H9 (cell line): ENCODE data around the gene GABBR2. TPM values are rescaled to one million over a fixed set of nuclear protein-coding genes. Genes with fewer than 3 reads are reported as not detected.

Experiments used
- DNase-seq: peaks from one replicate; pipeline ENCODE4 v3.0.0-alpha.2; 2017
- H2AFZ ChIP-seq: one replicate; pipeline ENCODE4 v1.6.1; 2013; ENCODE audit warnings: mild to moderate bottlenecking, low read length, control low read depth, moderate library complexity
- H2AK5ac ChIP-seq: 2 replicates; pipeline ENCODE4 v1.6.1; 2013; ENCODE audit warnings: low read length, control low read depth, mixed read lengths; ENCODE audit not compliant: insufficient read length
- H2BK120ac ChIP-seq: one replicate; pipeline ENCODE4 v1.6.1; 2013; ENCODE audit warnings: low read depth, mild to moderate bottlenecking, low read length, control low read depth, inconsistent platforms; ENCODE audit not compliant: poor library complexity, severe bottlenecking
- H2BK12ac ChIP-seq: 2 replicates; pipeline ENCODE4 v1.6.1; 2013; ENCODE audit warnings: low read length, control low read depth, mixed read lengths, low read depth; ENCODE audit not compliant: insufficient read length
- H2BK15ac ChIP-seq: 2 replicates; pipeline ENCODE4 v1.6.1; 2013; ENCODE audit warnings: low read depth, low read length, control low read depth
- H2BK20ac ChIP-seq: one replicate; pipeline ENCODE4 v1.6.1; 2013; ENCODE audit warnings: low read depth, mild to moderate bottlenecking, low read length, control low read depth, inconsistent platforms; ENCODE audit not compliant: poor library complexity, severe bottlenecking
- H2BK5ac ChIP-seq: 2 replicates; pipeline ENCODE4 v1.6.1; 2013; ENCODE audit warnings: low read length, control low read depth, mixed read lengths; ENCODE audit not compliant: insufficient read length
- H3K14ac ChIP-seq: 2 replicates; pipeline ENCODE4 v1.6.1; 2013; ENCODE audit warnings: low read length, control low read depth; ENCODE audit not compliant: insufficient read depth
- H3K18ac ChIP-seq: 2 replicates; pipeline ENCODE4 v1.6.1; 2013; ENCODE audit warnings: low read depth, mild to moderate bottlenecking, mixed read lengths, low read length, control low read depth; ENCODE audit not compliant: insufficient read length
- H3K23ac ChIP-seq: 2 replicates; pipeline ENCODE4 v1.6.1; 2013; ENCODE audit warnings: low read length, control low read depth, mixed read lengths, low read depth; ENCODE audit not compliant: insufficient read length
- H3K23me2 ChIP-seq: 2 replicates; pipeline ENCODE4 v1.6.1; 2013; ENCODE audit warnings: low read depth, mild to moderate bottlenecking, mixed read lengths, low read length, control low read depth; ENCODE audit not compliant: insufficient read length, poor library complexity, severe bottlenecking
- H3K27ac ChIP-seq: 2 replicates; pipeline ENCODE4 v1.5.1; 2013; ENCODE audit warnings: low read length, control low read depth, mixed read lengths, low read depth; ENCODE audit not compliant: insufficient read length
- H3K27me3 ChIP-seq: 2 replicates; pipeline ENCODE4 v1.6.1; 2013; ENCODE audit warnings: low read length, control low read depth, inconsistent platforms; ENCODE audit not compliant: insufficient read depth
- H3K4ac ChIP-seq: 2 replicates; pipeline ENCODE4 v1.6.1; 2013; ENCODE audit warnings: low read depth, mild to moderate bottlenecking, control low read depth, inconsistent platforms, low read length, moderate library complexity
- H3K4me1 ChIP-seq: 2 replicates; pipeline ENCODE4 v1.6.1; 2013; ENCODE audit warnings: low read length, control low read depth, inconsistent platforms; ENCODE audit not compliant: insufficient read depth
- H3K4me2 ChIP-seq: 2 replicates; pipeline ENCODE4 v1.6.1; 2013; ENCODE audit warnings: low read length, control low read depth, mixed read lengths; ENCODE audit not compliant: insufficient read length, insufficient read depth
- H3K56ac ChIP-seq: 2 replicates; pipeline ENCODE4 v1.6.1; 2013; ENCODE audit warnings: low read depth, mild to moderate bottlenecking, mixed read lengths, low read length, control low read depth; ENCODE audit not compliant: insufficient read length
- H3K79me1 ChIP-seq: 2 replicates; pipeline ENCODE4 v1.6.1; 2013; ENCODE audit warnings: low read depth, mild to moderate bottlenecking, moderate library complexity, low read length, control low read depth, inconsistent platforms; ENCODE audit not compliant: insufficient read depth, poor library complexity, severe bottlenecking
- H3K79me2 ChIP-seq: 2 replicates; pipeline ENCODE4 v1.6.1; 2013; ENCODE audit warnings: low read length, control low read depth, inconsistent platforms; ENCODE audit not compliant: insufficient read depth
- H3K9ac ChIP-seq: 2 replicates; pipeline ENCODE4 v1.6.1; 2013; ENCODE audit warnings: low read length, control low read depth, mixed read lengths; ENCODE audit not compliant: insufficient read length; ENCODE audit errors: extremely low read depth
- H3K9me3 ChIP-seq: one replicate; pipeline ENCODE4 v1.6.1; 2013; ENCODE audit warnings: low read depth, low read length, inconsistent platforms; ENCODE audit not compliant: control insufficient read depth
- H3T11ph ChIP-seq: one replicate; pipeline ENCODE4 v1.6.1; 2013; ENCODE audit warnings: mild to moderate bottlenecking, low read length, control low read depth, inconsistent platforms
- H4K20me1 ChIP-seq: one replicate; pipeline ENCODE4 v1.6.1; 2013; ENCODE audit not compliant: control insufficient read depth, insufficient read length, insufficient read depth
- H4K5ac ChIP-seq: 2 replicates; pipeline ENCODE4 v1.6.1; 2013; ENCODE audit warnings: low read depth, mild to moderate bottlenecking, mixed read lengths, low read length, control low read depth; ENCODE audit not compliant: insufficient read length
- H4K8ac ChIP-seq: replicated peaks from 2 replicates; pipeline ENCODE4 v1.6.1; 2013; ENCODE audit warnings: low read length, control low read depth, mixed read lengths, low read depth; ENCODE audit not compliant: insufficient read length
- H4K91ac ChIP-seq: 2 replicates; pipeline ENCODE4 v1.6.1; 2013; ENCODE audit warnings: low read depth, mild to moderate bottlenecking, moderate library complexity, mixed read lengths, low read length, control low read depth; ENCODE audit not compliant: insufficient read length
- H3K27ac Mint-ChIP-seq, 3 experiments: 2 replicates in 2 of 3; 3 replicates in 1 of 3; pipeline ENCODE4 v1.8.0; 2020 to 2021; ENCODE audit warnings: mixed read lengths in 3 of 3, mild to moderate bottlenecking in 1 of 3, moderate library complexity in 1 of 3
- H3K27me3 Mint-ChIP-seq: 2 replicates; pipeline ENCODE4 v1.8.0; 2021; ENCODE audit warnings: low read depth, mild to moderate bottlenecking, moderate library complexity, mixed read lengths
- H3K36me3 Mint-ChIP-seq, 3 experiments: 2 replicates in 2 of 3; 3 replicates in 1 of 3; pipeline ENCODE4 v1.8.0; 2020 to 2021; ENCODE audit warnings: low read depth in 3 of 3, mixed read lengths in 3 of 3; ENCODE audit not compliant: insufficient read depth in 1 of 3
- H3K4me1 Mint-ChIP-seq, 2 experiments: 2 replicates each; pipeline ENCODE4 v1.8.0; 2020; ENCODE audit warnings: mixed read lengths in 2 of 2
- H3K4me3 Mint-ChIP-seq, 2 experiments: 2 replicates in 1 of 2; 3 replicates in 1 of 2; pipeline ENCODE4 v1.8.0; 2020 to 2021; ENCODE audit warnings: mild to moderate bottlenecking in 2 of 2, mixed read lengths in 2 of 2, moderate library complexity in 1 of 2
- H3K9me3 Mint-ChIP-seq, 2 experiments: 2 replicates in 1 of 2; 3 replicates in 1 of 2; pipeline ENCODE4 v1.8.0; 2020; ENCODE audit warnings: mild to moderate bottlenecking in 2 of 2, mixed read lengths in 2 of 2, moderate library complexity in 1 of 2
- CTCF ChIP-seq: fragments of 200-600 bp; sonication (generic); conservative IDR thresholded peaks from 3 replicates; pipeline ENCODE4 v1.8.0; 2021; ENCODE audit warnings: antibody characterized with exemption, mild to moderate bottlenecking
- WGBS: extraction: QIAGEN DNeasy Blood & Tissue Kit; methylation state at CpG from one replicate; pipeline ENCODE4 v1.1.7; 2013; ENCODE audit warnings: missing lambda C conversion rate, low lambda C conversion rate, mixed read lengths; ENCODE audit not compliant: insufficient read length; ENCODE audit errors: extremely low coverage; 5-methylcytosine and 5-hydroxymethylcytosine counted together
- total RNA-seq: library from RNA; stranded (reverse); gene quantifications from 2 replicates; pipeline ENCODE4 v1.2.1, GENCODE V29; 2021

Gene GABBR2
- total RNA-seq, 1 experiment from 2014 or later: 0.66 TPM

- TF ChIP-seq CTCF: no peak
- Histone ChIP-seq H2AFZ (no peak overlapping the region), H2BK15ac (no peak overlapping the region), H3K9ac (no peak overlapping the region), H4K8ac (no peak overlapping the region), H3K56ac (no peak overlapping the region), H3K79me2 (no peaks in the 10 kb centered on the region), H3K23ac (no peak overlapping the region), H2AK5ac (no peak overlapping the region), H3K4ac (no peak overlapping the region), H4K5ac (no peak overlapping the region), H3K23me2 (no peaks in the 10 kb centered on the region), H4K91ac (no peak overlapping the region), H3K18ac (no peak overlapping the region), H3K14ac (no peak overlapping the region), H2BK12ac (no peak overlapping the region), H3K4me1 (no peaks in the 10 kb centered on the region), H3K27me3 (no peaks in the 10 kb centered on the region), H2BK5ac (no peak overlapping the region), H2BK20ac (no peak overlapping the region), H3K79me1 (no peaks in the 10 kb centered on the region), H3T11ph (no peak overlapping the region), H2BK120ac (no peak overlapping the region), H3K27ac (no peak overlapping the region), H4K20me1 (no peaks in the 10 kb centered on the region), H3K4me2 (no peak overlapping the region), H3K9me3 (no peaks in the 10 kb centered on the region)
- peaks cover 16 to 21% of the 10 kb centered on the region in 2 experiments for H3K4me1 Mint-ChIP-seq
- H3K9me3 Mint-ChIP-seq: no peaks in the 10 kb centered on the region
- no peak for DNase-seq
- H3K27ac Mint-ChIP-seq: no peak overlapping the region
- H3K36me3 Mint-ChIP-seq: no peaks in the 10 kb centered on the region
- no CpG with 5 or more reads among the region's 10 CpGs for WGBS
- peaks cover 2% of the 10 kb centered on the region for H3K27me3 Mint-ChIP-seq
- H3K4me3 Mint-ChIP-seq: no peak overlapping the region
Measured at GRCh38 chr9:98276907-98277469, 431.7 kb downstream of the GABBR2 start.
